T-helper 9 cell (primary cell): ENCODE data around the gene ZC3H18.
"Not testable (repeated sequence)": the region's sequence is repeated elsewhere in the genome, so short reads cannot be mapped to it uniquely, and the experiment has no call there.

ENCODE experiments used
- DNase-seq: peaks from one replicate; pipeline ENCODE4 v3.0.0-alpha.2; 2020

ZC3H18 gene

GRCh38 chr16:88656291-88656980 lies 86.2 kb downstream of the ZC3H18 start:
- no peak for DNase-seq

GRCh38 chr16:88657371-88657770 lies 87.2 kb downstream of the ZC3H18 start:
- no peak for DNase-seq

GRCh38 chr16:88658714-88659113 lies 88.5 kb downstream of the ZC3H18 start:
- DNase-seq, result no peak

GRCh38 chr16:88659160-88659559 lies 89.0 kb downstream of the ZC3H18 start:
- no peak for DNase-seq

GRCh38 chr16:88661468-88661867 lies 91.3 kb downstream of the ZC3H18 start:
- DNase-seq, result no peak

GRCh38 chr16:88662222-88662842 lies 92.1 kb downstream of the ZC3H18 start:
- DNase-seq, result no peak

- DNase-seq, result peak; percentile 92
Measured at GRCh38 chr16:88662843-88663606, 92.8 kb downstream of the ZC3H18 start, which contains the start of gene MVD. MVD (minus strand) TSS chr16:88663091; CDS start chr16:88663080, 11 bp downstream.

- DNase-seq, result no peak
Measured at GRCh38 chr16:88665148-88665547, 94.9 kb downstream of the ZC3H18 start.

GRCh38 chr16:88665570-88665969 lies 95.4 kb downstream of the ZC3H18 start:
- no peak for DNase-seq

- DNase-seq, result no peak
Measured at GRCh38 chr16:88667461-88667860, 97.3 kb downstream of the ZC3H18 start.

- not testable (repeated sequence) for DNase-seq
Measured at GRCh38 chr16:88669493-88669892, 99.3 kb downstream of the ZC3H18 start.

GRCh38 chr16:88669980-88670379 lies 99.8 kb downstream of the ZC3H18 start:
- no peak for DNase-seq

GRCh38 chr16:88671806-88672205 lies 101.6 kb downstream of the ZC3H18 start:
- no peak for DNase-seq

- DNase-seq, result no peak
Measured at GRCh38 chr16:88672776-88673175, 102.6 kb downstream of the ZC3H18 start.

GRCh38 chr16:88673716-88674379 lies 103.6 kb downstream of the ZC3H18 start:
- DNase-seq, result no peak

GRCh38 chr16:88676502-88677242 lies 106.5 kb downstream of the ZC3H18 start:
- DNase-seq, result no peak

GRCh38 chr16:88677721-88678120 lies 107.5 kb downstream of the ZC3H18 start:
- no peak for DNase-seq

- no peak for DNase-seq
Measured at GRCh38 chr16:88678224-88678979, 108.2 kb downstream of the ZC3H18 start.

GRCh38 chr16:88680554-88681083 lies 110.4 kb downstream of the ZC3H18 start:
- DNase-seq, result no peak

GRCh38 chr16:88681084-88681680 lies 111.0 kb downstream of the ZC3H18 start:
- DNase-seq, result no peak
